Fibroblast of skin of abdomen (primary cell): ENCODE results near the gene CPD. TPM values are rescaled to one million over a fixed set of nuclear protein-coding genes. Genes with fewer than 3 reads are reported as not detected.
"Not testable (repeated sequence)": the region's sequence is repeated elsewhere in the genome, so short reads cannot be mapped to it uniquely, and the experiment has no call there.

ENCODE experiments used
- DNase-seq: peaks from one replicate; pipeline ENCODE4 v3.0.0-alpha.2; 2013
- polyA plus RNA-seq, 2 experiments: library from polyadenylated mRNA; unstranded; fragments of 120-200 nt; gene quantifications; one replicate each; pipeline ENCODE4 v1.2.1, GENCODE V29; 2013; ENCODE audit not compliant: insufficient read length in 2 of 2

CPD gene
- polyA plus RNA-seq (2013, experiment 1 of 2; ENCODE audit: insufficient read length) = 49.7 TPM
- 43.9 TPM for polyA plus RNA-seq (2013, experiment 2 of 2; ENCODE audit: insufficient read length)

DNA sequence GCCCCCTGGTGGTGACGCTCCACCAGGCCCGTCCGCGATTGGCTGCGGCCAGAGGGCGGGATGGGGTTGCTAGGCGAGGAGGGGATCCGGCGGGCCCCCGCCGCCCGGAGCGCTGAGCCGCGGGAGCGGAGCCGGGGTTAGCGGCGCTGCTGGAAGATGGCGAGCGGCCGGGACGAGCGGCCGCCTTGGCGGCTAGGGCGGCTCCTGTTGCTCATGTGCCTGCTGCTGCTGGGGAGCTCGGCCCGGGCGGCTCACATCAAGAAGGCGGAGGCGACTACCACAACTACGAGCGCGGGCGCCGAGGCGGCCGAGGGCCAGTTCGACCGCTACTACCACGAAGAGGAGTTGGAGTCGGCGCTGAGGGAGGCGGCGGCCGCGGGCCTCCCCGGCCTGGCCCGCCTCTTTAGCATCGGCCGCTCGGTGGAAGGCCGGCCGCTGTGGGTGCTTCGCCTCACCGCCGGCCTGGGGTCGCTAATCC lies at the start of gene CPD:
TSS of gene CPD (plus strand) at position 103 of the 478 bp plus-strand sequence. CDS start at position 157, 54 bp downstream.
- DNase-seq = peak; percentile 93

DNA sequence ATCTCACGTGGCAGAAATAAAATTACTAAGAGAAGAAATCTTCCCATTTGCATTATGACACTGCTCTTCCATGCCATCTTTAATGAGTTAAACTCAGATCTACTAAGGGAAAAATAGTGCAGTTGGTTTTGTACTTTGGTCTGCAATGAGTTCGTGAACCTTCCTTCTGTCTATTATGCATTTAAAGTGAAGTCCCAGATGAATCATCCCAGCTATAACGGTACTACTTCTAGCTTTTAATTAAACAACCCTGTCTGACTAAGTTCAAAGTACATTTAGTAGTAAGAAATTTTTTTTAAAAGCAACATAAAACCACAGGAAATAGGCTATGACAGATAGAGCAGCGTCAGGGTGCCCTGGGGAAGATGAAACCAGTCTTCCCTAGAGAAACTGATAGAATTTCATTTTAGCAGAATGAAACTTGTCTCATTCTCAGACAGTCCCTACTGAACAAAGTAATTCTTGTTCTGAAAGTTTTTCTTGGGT lies 46.6 kb upstream of the CPD start:
- DNase-seq = peak; percentile 57

GRCh38 chr17:30333503-30334360 lies 45.0 kb upstream of the CPD start, which contains the start of gene TMIGD1:
Gene TMIGD1, minus strand, starts transcription at chr17:30334057. Its CDS starts 1,924 bp downstream, at chr17:30332133.
- no peak for DNase-seq

DNA sequence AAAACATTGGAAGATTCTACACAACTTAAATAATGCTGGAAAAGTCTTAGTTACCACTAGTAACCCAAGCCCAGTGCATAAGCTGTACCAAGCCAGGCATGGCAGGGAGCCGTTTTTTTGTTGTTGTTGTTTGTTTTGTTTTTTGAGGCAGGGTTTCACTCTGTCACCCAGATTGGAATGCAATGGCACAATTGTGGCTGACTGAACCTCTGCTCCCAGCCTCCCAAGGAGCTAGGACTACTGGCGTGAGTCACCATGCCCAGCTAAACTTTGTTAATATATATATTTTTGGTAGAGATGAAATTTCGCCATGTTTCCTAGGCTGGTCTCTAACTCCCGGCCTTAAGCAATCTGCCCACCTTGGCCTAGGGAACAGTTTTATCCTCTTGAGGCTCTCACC lies 44.3 kb upstream of the CPD start:
- no peak for DNase-seq

DNA sequence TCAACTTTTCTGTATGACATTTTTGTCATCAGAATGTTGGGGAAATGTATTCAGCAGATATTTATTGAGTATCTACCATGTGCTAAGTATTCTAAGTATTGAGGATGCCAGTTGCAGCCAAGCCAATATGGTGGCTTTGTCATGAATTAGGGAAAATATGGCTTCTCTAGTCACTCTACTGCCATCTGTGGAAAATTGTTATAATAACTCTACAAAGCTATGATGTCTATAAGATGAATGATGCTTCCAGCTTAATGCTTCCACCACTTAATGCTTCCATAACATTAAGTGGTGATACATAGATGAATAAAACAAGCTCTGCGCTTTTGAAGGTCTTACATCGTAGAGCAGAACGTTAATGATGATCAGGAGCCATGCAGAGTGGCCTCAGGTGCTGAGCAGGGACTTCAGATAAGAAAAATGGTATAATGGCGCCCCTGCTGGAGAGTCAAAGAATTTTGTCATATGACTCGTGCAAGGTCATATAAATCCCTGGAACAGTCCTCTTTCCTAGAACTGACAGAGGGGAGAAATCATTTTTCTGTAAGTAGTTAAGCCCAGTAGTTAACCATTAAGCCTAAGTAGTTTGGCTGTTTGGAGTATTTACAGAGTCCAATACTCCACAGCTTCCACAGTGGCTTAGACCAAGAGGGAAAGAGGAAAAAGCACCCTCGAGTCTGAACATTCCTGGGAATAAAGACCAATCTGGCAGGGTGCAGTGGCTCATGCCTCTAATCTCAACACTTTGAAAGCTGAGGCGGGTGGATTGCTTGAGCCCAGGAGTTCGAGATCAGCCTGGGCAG lies 42.2 kb upstream of the CPD start:
- DNase-seq = peak; percentile 35

DNA sequence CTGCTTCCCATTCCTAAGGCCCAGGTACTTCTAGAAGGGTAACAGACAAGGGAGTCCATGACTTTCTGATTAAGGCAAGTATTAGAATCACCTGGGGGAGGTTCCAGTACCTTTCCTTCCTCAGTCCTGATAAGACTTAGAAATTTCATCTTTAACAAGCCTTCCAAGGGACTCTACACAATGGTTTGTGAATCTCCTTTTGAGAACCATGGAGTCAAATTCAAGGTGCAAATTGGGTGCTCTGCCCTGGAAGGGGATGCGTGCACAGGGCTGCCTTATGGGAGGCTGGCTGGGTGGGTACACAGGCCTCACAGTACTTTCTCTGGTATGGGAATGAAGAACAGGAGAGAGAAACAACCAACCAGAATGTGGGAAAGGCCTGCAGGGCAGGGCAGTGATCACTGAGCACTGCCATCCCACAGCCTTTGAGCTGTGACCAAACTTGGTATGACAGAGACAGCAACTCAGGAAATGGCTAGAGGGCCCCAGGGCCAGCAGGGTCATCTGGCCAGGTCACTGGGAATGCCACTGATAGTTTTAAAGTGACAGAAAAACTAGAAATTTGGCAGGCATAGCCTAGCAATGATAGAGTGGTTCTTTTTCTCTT lies 41.2 kb upstream of the CPD start:
- DNase-seq = no peak

DNA sequence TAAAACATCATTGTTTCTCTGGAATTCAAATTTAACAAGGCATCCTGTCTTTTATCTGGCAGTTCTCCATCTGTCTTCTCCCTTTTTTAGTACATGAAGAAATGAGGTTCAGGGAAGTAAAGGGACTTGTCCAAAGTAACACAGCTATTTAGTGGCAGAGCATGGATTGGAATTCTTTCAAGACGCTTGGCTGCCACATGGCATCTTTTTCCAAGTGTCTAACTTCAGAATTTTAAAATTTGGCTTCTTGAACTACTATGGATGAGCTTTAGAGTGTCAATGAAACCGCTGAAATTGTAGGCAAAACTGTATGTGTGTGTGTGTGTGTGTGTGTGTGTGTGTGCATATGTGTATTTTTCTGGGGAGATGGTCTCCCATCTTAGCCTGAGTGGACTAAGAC lies 39.6 kb upstream of the CPD start:
- no peak for DNase-seq

DNA sequence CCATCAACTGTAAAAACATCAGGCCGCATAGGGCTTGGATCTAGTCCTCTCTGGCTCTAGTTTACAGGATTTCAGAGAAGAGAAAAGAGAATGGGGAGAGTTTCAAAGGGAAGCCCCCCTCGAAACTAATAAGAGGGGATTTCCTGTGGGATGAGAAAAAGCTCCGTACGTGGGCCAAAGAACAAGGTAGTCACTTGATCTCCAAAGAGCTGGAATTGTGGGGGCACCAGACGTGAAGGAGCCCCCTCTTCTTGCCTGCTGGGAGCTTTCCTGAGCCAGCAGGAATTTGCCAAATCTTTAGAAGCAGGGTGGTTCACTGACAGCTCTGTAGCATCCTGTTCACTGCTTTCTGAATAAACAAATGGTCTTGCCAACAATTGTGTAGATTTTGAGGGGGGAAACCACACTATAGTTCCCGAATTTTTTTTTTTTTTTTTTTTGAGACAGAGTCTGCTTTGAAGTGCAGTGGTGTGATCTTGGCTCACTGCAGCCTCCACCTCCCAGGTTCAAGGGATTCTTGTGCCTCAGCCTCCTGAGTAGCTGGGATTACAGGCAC lies 37.8 kb upstream of the CPD start:
- DNase-seq = no peak

DNA sequence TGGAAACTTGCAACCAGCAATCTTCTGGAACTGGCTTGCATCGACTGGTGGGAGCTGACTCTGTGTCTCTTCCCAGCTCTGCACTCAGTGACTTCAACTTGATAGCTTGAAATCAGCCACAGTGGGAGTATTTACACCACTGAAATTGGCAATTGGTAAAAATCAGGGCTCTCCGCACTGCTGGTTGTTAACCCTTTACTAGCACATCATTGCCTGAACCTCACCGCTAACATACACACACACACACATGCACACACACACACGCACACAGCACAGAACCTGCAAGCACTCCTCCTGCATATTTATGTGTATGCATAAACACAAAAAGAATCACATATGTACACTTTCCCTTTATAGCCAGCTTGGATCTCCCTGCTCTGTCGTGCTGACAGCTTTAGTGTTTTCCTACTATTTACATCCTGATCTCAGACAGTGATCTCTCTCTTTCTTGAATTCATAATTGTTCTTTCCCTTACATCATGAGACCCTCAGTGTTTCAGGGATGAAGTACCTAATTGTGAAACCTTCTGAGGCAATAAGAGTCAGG lies 37.0 kb upstream of the CPD start:
- DNase-seq = no peak

DNA sequence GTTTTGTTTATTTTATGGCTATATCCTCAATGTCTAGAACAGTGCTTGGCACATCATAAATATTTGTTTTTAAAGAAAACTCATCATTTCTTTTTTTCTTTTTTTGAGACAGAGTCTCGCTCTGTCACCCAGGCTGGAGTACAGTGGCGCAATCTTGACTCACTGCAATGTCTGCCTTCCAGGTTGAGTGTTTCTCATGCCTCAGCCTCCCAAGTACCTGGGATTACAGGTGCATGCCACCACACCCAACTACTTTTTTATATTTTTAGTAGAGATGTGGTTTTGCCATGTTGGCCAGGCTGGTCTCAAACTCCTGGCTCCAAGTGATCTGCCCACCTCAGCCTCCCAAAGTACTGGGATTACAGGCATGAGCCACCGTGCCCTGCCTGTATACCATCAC lies 35.5 kb upstream of the CPD start:
- DNase-seq = not testable (repeated sequence)

- no peak for DNase-seq
These were observed 34.9 kb upstream of the CPD start for GRCh38 chr17:30343796-30344195.

DNA sequence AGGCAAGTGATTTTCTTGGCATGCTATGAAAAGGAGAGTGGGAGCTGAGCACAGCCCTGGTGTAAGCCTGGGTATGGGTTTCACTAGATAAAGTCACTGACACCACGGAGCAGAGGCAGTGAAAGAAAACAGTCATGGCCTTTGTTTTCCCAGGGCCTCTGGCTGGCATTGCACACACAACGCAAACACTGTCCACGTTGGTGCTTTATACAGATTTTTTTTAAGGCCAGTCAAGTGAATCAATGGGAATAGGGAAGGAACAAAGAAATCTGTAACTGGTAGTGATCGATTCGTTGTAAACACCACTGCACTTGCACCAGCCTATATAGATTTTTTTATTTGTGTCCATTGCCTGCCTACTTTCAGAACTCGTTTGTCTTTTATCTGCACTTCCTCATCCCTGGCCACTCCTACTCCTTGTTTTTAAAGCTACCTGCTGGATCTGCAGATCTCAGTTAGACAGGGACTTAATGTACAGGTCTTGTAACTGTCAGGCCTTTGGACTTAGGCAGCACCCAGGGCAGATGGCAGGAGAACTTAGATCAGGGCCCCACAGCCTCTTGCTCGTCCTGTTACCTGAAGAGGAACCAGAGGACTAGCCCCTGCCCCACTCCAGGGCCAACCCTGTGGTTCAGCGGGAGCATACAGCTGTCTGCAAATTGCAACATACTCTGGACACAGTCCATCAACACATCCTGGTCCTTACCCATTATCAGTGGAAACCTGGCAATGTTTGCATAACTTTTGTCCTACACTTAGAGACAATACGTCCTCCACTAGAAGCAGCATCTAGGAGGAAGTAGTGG lies 34.2 kb upstream of the CPD start:
- no peak for DNase-seq

DNA sequence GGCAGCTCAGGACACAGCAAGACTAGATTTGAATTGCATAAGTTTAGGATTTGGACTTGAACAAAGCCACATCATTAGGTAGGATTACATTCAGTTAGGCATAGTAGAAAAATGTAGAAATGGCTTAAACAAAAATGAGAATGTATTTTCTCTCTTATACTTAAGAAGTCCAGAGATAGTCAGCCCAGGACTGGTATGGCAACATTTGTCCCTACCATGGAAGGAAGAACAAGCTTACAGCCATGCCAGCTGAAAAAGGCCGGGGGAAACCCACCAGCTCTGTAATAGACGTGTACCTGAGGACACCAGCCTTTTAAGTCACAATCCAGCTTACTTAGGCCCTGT lies 33.7 kb upstream of the CPD start:
- DNase-seq = no peak

GRCh38 chr17:30345527-30346075 lies 33.1 kb upstream of the CPD start:
- no peak for DNase-seq

DNA sequence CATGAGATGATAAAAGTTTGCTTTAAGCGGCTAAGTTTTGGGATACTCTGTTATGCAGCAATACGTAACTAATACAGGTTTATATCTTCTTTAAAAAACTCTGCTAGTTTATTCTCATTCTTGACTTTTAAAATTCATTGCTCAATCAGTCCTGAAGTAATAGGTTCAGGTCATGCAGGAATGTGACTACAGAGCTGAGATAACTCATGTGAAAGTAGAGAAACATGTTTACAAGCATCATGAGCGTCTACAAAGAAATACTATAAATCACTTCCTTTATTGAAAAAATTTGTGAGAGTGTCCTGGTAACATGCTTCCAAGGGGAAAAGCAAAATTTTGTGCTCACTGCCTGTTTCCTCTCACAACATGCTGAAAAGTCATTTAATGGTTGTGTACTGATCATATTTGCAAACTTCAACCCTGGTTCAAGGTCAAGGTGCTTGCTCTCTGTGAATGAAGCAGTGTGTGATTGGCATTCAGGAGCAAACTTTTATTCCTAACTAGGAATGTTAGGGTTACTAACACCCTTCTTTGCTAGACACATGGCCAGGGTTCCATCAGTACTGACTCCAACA lies 32.4 kb upstream of the CPD start:
- DNase-seq = no peak

- no peak for DNase-seq
These were observed 31.2 kb upstream of the CPD start for GRCh38 chr17:30347488-30347887.

GRCh38 chr17:30349252-30349651 lies 29.5 kb upstream of the CPD start:
- no peak for DNase-seq

GRCh38 chr17:30351263-30351662 lies 27.5 kb upstream of the CPD start:
- DNase-seq = not testable (repeated sequence)

DNA sequence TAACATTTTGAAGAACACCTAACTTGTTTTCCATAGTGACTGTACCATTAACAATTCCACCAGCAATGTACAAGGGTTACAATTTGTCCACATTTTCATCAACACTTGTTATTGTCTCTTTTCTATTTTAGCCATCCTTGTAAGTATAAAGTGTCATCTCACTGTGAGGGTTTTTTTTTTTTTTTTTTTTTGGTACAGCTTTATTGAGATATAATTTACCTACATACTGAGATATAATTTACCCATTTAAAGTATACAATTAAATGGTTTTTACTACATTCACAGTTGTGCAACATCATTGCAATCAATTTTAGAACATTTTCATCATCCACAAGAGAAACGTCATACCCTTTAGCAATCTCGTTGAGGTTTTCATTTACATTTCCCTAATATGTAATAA lies 27.0 kb upstream of the CPD start:
- no peak for DNase-seq

- no peak for DNase-seq
These were observed 26.4 kb upstream of the CPD start for GRCh38 chr17:30352240-30352814.
